GM19468 (cell line): ENCODE results near the gene SEC61A2.
A peak's percentile ranks its signal among the peaks of the same experiment; 100 is the strongest.

ENCODE experiments used
- ATAC-seq: cut with Tn5 transposase; IDR thresholded peaks from one replicate; pipeline ENCODE4 v1.9.1; 2021; ENCODE audit warnings: mild to moderate bottlenecking, moderate library complexity, moderate number of reproducible peaks; ENCODE audit not compliant: unreplicated experiment; ENCODE audit errors: extremely low read depth

The SEC61A2 gene

GRCh38 chr10:12194752-12195271 is 65.3 kb downstream of the SEC61A2 start:
- no peak for ATAC-seq

- ATAC-seq, result no peak
Observed at GRCh38 chr10:12195281-12195602, 65.8 kb downstream of the SEC61A2 start.

GRCh38 chr10:12195603-12196506 is 66.4 kb downstream of the SEC61A2 start, which contains the start of the genes CDC123 and NUDT5:
TSS of gene CDC123 (plus strand) at chr10:12196188. CDS start at chr10:12196246, 58 bp downstream.
TSS of gene NUDT5 (minus strand) at chr10:12195891. CDS start at chr10:12186291, 9,600 bp downstream.
- peak; percentile 78 for ATAC-seq

GRCh38 chr10:12196531-12197211 is 67.2 kb downstream of the SEC61A2 start:
- no peak for ATAC-seq

- ATAC-seq, result no peak
Observed at GRCh38 chr10:12198156-12198555, 68.7 kb downstream of the SEC61A2 start.

- ATAC-seq, result no peak
Observed at GRCh38 chr10:12200850-12201249, 71.4 kb downstream of the SEC61A2 start.

GRCh38 chr10:12201543-12201942 is 72.1 kb downstream of the SEC61A2 start:
- ATAC-seq, result no peak

GRCh38 chr10:12202226-12202625 is 72.7 kb downstream of the SEC61A2 start:
- ATAC-seq, result no peak

GRCh38 chr10:12205082-12205481 is 75.6 kb downstream of the SEC61A2 start:
- no peak for ATAC-seq

GRCh38 chr10:12207114-12207513 is 77.6 kb downstream of the SEC61A2 start:
- ATAC-seq, result no peak

- ATAC-seq, result no peak
Observed at GRCh38 chr10:12208460-12208859, 79.0 kb downstream of the SEC61A2 start.

- no peak for ATAC-seq
Observed at GRCh38 chr10:12212454-12212853, 83.0 kb downstream of the SEC61A2 start.

- no peak for ATAC-seq
Observed at GRCh38 chr10:12213621-12214020, 84.1 kb downstream of the SEC61A2 start.

- ATAC-seq, result no peak
Observed at GRCh38 chr10:12214093-12214492, 84.6 kb downstream of the SEC61A2 start.

GRCh38 chr10:12214763-12215218 is 85.3 kb downstream of the SEC61A2 start:
- ATAC-seq, result no peak
